Esophagus muscularis mucosa (tissue), 4 donors: ENCODE measurements around the gene PIK3R3. TPM values are rescaled to one million over a fixed set of nuclear protein-coding genes. Genes with fewer than 3 reads are reported as not detected.
"Not testable (repeated sequence)": the region's sequence is repeated elsewhere in the genome, so short reads cannot be mapped to it uniquely, and the experiment has no call there.

Experiments used
- DNase-seq: peaks from one replicate; pipeline ENCODE4 v3.0.0-alpha.2; 2017; ENCODE audit errors: extremely low spot score
- H3K27ac ChIP-seq, 4 donors: fragments of 200-600 bp; sonication (generic); replicated peaks in 1 of 4; 1 replicate in 3 of 4; 2 replicates in 1 of 4; pipeline ENCODE4 v1.5.1; 2016 to 2019; ENCODE audit warnings: mild to moderate bottlenecking in 1 of 4
- H3K27me3 ChIP-seq, 4 donors: fragments of 200-600 bp; sonication (generic); one replicate each; pipeline versions ENCODE4 v1.5.1 to v1.6.0; 2016 to 2019
- H3K36me3 ChIP-seq, 4 donors: fragments of 200-600 bp; sonication (generic); one replicate each; pipeline ENCODE4 v1.5.1; 2016 to 2019
- H3K4me1 ChIP-seq, 4 donors: fragments of 200-600 bp; sonication (generic); one replicate each; pipeline ENCODE4 v1.5.1; 2016 to 2019
- H3K4me3 ChIP-seq, 4 donors: fragments of 200-600 bp; sonication (generic); 1 replicate in 2 of 4; 2 replicates in 2 of 4; pipeline ENCODE4 v1.5.1; 2016 to 2019; ENCODE audit warnings: mild to moderate bottlenecking in 4 of 4, moderate library complexity in 1 of 4
- H3K9me3 ChIP-seq, 4 donors: fragments of 200-600 bp; sonication (generic); 1 replicate in 3 of 4; 2 replicates in 1 of 4; pipeline ENCODE4 v1.5.1; 2016 to 2019
- EP300 ChIP-seq: sonication (generic); formaldehyde crosslinking; IDR thresholded peaks from one replicate; pipeline ENCODE4 v1.6.1; 2017; ENCODE audit warnings: antibody characterized with exemption
- POLR2A ChIP-seq: fragments of 450-650 bp; IDR thresholded peaks from one replicate; pipeline ENCODE4 v1.6.1; 2017; ENCODE audit warnings: antibody characterized with exemption, moderate library complexity, mild to moderate bottlenecking, low read depth
- POLR2AphosphoS5 ChIP-seq, 2 donors: sonication (generic); formaldehyde crosslinking; IDR thresholded peaks; one replicate each; pipeline ENCODE4 v1.6.1; 2017; ENCODE audit warnings: antibody characterized with exemption in 2 of 2
- WGBS: methylation state at CpG from one replicate; pipeline ENCODE4 v1.1.5; 2018; 5-methylcytosine and 5-hydroxymethylcytosine counted together
- intact Hi-C: fragments of 100-400 bp; cut with DNase I; formaldehyde crosslinking; loops from one replicate; pipeline ENCODE4 v1.15.1; 2023
- total RNA-seq, 4 donors: library from RNA; depleted of rRNA; stranded (reverse); fragments of >200 nt; gene quantifications; one replicate each; pipeline versions ENCODE4 v1.1.0 to v1.2.1, GENCODE V29; 2016
- TF ChIP-seq, protein P1 (sequence below), 3 experiments: fragments of 200-600 bp in 2 of 3; fragments of 450-650 bp in 1 of 3; sonication (generic) in 2 of 3; IDR thresholded peaks; one replicate each; pipeline ENCODE4 v1.5.1; 2017 to 2019; ENCODE audit warnings: antibody characterized with exemption in 3 of 3, mild to moderate bottlenecking in 2 of 3, moderate library complexity in 1 of 3

Gene PIK3R3
- total RNA-seq, 4 donors from 2014 or later, result 13.7 to 34.3 (median 21.4) TPM

DNA sequence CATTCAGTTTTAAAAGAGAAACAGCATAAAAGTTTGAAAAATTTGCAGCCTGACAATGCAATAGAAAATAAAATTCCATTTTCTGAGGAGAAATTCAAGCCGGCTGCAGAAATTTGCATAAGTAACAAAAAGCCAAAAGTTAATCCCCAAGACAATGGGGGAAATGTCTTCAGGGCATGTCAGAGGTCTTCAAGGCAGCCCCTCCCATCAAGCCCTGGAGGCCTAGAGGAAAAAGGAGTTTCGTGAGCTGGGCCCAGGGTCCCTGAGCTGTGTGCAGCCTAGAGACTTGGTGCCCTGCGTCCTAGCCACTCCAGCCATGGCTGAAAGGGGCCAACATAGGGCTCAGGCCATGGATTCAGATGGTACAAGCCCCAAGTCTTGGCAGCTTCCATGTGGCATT, 74.6 kb downstream of the PIK3R3 start:
- Histone ChIP-seq H3K4me3 (no peak overlapping the region), H3K9me3 (no peaks in the 10 kb centered on the region), H3K27ac (no peak overlapping the region), H3K36me3 (peaks cover 0 to 93% (median 25%) of the 10 kb centered on the region in 4 donors), H3K4me1 (no peaks in the 10 kb centered on the region), H3K27me3 (no peaks in the 10 kb centered on the region)
- WGBS, result 94% methylated on average over 2 of the region's 3 CpGs
- no peak for DNase-seq
- no peak for TF ChIP-seq EP300
- TF ChIP-seq, protein P1, sequence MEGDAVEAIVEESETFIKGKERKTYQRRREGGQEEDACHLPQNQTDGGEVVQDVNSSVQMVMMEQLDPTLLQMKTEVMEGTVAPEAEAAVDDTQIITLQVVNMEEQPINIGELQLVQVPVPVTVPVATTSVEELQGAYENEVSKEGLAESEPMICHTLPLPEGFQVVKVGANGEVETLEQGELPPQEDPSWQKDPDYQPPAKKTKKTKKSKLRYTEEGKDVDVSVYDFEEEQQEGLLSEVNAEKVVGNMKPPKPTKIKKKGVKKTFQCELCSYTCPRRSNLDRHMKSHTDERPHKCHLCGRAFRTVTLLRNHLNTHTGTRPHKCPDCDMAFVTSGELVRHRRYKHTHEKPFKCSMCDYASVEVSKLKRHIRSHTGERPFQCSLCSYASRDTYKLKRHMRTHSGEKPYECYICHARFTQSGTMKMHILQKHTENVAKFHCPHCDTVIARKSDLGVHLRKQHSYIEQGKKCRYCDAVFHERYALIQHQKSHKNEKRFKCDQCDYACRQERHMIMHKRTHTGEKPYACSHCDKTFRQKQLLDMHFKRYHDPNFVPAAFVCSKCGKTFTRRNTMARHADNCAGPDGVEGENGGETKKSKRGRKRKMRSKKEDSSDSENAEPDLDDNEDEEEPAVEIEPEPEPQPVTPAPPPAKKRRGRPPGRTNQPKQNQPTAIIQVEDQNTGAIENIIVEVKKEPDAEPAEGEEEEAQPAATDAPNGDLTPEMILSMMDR (IDR thresholded peaks at IDR 0.05), result no peak
- TF ChIP-seq POLR2AphosphoS5 (IDR thresholded peaks at IDR 0.05), result no peak
- no peak for TF ChIP-seq POLR2A
- intact Hi-C loops, result no loop called here

DNA sequence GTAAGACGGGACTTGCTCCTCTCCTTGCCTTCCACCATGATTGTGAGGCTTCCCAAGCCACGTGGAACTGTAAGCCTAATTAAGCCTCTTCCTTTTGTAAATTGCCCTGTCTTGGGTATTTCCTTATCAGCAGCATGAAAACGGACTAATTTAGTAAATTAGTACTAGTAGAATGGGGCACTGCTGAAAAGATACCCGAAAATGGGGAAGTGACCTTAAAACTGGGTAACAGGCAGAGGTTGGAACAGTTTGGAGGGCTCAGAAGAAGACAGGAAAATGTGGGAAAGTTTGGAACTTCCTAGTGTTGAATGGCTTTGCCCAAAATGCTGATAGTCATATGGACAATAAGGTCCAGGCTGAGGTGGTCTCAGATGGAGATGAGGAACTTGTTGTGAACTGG, 75.2 kb downstream of the PIK3R3 start:
- H3K27ac ChIP-seq, H3K4me1 ChIP-seq, intact Hi-C loops, DNase-seq, H3K9me3 ChIP-seq, H3K27me3 ChIP-seq, H3K4me3 ChIP-seq: not testable (repeated sequence)
- WGBS, result 90% methylated on average over 4 of the region's 4 CpGs
- peaks cover 0 to 95% (median 25%) of the 10 kb centered on the region in 4 donors for H3K36me3 ChIP-seq

DNA sequence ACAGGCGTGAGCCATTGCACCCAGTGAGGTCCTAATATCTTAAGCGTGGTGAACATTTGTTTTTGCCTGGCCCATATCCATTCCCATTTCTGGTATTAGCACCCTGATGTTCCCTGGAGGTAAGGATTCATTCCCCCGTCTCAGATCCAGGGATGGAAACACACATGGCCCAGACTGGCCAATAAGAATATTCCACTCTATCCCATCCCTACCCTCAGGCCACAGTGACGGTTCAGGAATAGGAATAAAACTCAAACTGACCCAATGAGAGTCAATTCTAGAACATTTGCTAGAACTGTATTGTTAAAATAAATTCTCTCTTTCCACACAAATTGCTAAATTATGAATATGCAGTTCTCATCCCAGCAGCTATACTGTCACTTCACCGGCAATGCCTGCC, 76.1 kb downstream of the PIK3R3 start:
- no peaks in the 10 kb centered on the region for H3K4me1 ChIP-seq
- DNase-seq, result no peak
- H3K27me3 ChIP-seq, result no peaks in the 10 kb centered on the region
- no peak overlapping the region for H3K27ac ChIP-seq
- WGBS, result 99% methylated on average over 5 of the region's 5 CpGs
- H3K9me3 ChIP-seq, result no peaks in the 10 kb centered on the region
- H3K36me3 ChIP-seq, result peaks cover 0 to 95% (median 22%) of the 10 kb centered on the region in 4 donors
- TF ChIP-seq POLR2A, result no peak
- TF ChIP-seq, protein P1 (IDR thresholded peaks at IDR 0.05), result no peak
- no peak for TF ChIP-seq EP300
- no peak for TF ChIP-seq POLR2AphosphoS5 (IDR thresholded peaks at IDR 0.05)
- H3K4me3 ChIP-seq, result no peak overlapping the region
- intact Hi-C loops, result no loop called here

DNA sequence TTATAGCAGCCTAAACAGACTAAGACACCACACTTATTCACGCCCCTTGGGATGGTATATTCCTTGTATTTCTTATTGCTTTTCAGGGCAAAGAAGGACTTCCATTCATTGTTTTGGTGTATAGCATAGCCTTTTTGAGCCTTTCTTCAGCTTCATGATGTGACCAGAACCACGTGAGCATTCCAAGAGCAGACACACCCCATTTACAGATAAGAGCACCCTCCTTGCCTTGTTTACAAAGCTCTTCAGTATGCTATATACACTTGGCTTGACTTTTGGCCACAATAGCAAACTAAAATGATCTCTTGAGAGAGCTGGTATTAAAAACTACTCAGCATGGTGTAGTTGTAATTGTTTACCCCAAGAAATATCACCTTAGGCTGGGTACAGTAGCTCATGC, 78.7 kb downstream of the PIK3R3 start:
- intact Hi-C loops, result no loop called here
- TF ChIP-seq, protein P1 (IDR thresholded peaks at IDR 0.05), result no peak
- TF ChIP-seq POLR2AphosphoS5 (IDR thresholded peaks at IDR 0.05), result no peak
- TF ChIP-seq POLR2A, result no peak
- no peak for TF ChIP-seq EP300
- no peaks in the 10 kb centered on the region for H3K4me1 ChIP-seq
- no peak overlapping the region for H3K27ac ChIP-seq
- DNase-seq, result no peak
- WGBS, result 89% methylated on average over 2 of the region's 2 CpGs
- no peaks in the 10 kb centered on the region for H3K27me3 ChIP-seq
- peaks cover 0 to 91% (median 11%) of the 10 kb centered on the region in 4 donors for H3K36me3 ChIP-seq
- H3K4me3 ChIP-seq, result no peak overlapping the region
- H3K9me3 ChIP-seq, result no peaks in the 10 kb centered on the region

DNA sequence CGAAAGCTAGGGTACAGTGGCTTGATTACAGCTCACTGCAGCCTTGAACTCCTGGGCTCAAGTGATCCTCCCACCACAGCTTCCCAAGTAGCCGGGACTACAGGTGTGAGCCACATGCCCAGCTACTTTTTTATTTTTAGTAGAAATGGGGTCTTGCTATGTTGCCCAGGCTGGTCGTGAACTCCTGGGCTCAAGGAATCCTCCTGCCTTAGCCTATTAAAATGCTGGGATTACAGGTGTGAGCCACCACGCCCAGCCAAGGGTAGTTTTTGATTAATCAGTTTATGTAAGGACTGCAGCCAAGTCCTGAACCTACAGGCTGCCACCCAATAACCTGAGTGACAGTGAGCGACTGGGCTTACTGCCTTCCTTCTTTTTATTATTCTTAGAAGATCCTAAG, 88.3 kb downstream of the PIK3R3 start:
- H3K36me3 ChIP-seq, result peaks cover 0 to 66% (median 10%) of the 10 kb centered on the region in 4 donors
- DNase-seq, result no peak
- WGBS, result 91% methylated on average over 5 of the region's 5 CpGs
- no peak overlapping the region for H3K27ac ChIP-seq
- H3K27me3 ChIP-seq, result no peaks in the 10 kb centered on the region
- TF ChIP-seq, protein P1 (IDR thresholded peaks at IDR 0.05), result no peak
- intact Hi-C loops, result loop anchor here (10.0 kb wide), 1 partner anchor 71 kb away; no protein-coding TSS in a partner anchor
- no peaks in the 10 kb centered on the region for H3K9me3 ChIP-seq
- H3K4me3 ChIP-seq, result no peak overlapping the region
- H3K4me1 ChIP-seq, result peaks cover 20 to 38% (median 29%) of the 10 kb centered on the region in 4 donors
